Central memory CD4-positive, alpha-beta T cell (primary cell): Measurements from ENCODE around the gene SFXN5.
"Not testable (repeated sequence)": the region's sequence is repeated elsewhere in the genome, so short reads cannot be mapped to it uniquely, and the experiment has no call there.

Experiments
- DNase-seq: peaks from one replicate; pipeline ENCODE4 v3.0.0; 2022
- total RNA-seq, 3 experiments: gene quantifications; one replicate each; lab custom pipeline; 2026; lab: John Stamatoyannopoulos, UW

The SFXN5 gene, protein sequence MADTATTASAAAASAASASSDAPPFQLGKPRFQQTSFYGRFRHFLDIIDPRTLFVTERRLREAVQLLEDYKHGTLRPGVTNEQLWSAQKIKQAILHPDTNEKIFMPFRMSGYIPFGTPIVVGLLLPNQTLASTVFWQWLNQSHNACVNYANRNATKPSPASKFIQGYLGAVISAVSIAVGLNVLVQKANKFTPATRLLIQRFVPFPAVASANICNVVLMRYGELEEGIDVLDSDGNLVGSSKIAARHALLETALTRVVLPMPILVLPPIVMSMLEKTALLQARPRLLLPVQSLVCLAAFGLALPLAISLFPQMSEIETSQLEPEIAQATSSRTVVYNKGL
- total RNA-seq: 6.0 to 6.2 (median 6.0) reads per million in 3 experiments

DNA sequence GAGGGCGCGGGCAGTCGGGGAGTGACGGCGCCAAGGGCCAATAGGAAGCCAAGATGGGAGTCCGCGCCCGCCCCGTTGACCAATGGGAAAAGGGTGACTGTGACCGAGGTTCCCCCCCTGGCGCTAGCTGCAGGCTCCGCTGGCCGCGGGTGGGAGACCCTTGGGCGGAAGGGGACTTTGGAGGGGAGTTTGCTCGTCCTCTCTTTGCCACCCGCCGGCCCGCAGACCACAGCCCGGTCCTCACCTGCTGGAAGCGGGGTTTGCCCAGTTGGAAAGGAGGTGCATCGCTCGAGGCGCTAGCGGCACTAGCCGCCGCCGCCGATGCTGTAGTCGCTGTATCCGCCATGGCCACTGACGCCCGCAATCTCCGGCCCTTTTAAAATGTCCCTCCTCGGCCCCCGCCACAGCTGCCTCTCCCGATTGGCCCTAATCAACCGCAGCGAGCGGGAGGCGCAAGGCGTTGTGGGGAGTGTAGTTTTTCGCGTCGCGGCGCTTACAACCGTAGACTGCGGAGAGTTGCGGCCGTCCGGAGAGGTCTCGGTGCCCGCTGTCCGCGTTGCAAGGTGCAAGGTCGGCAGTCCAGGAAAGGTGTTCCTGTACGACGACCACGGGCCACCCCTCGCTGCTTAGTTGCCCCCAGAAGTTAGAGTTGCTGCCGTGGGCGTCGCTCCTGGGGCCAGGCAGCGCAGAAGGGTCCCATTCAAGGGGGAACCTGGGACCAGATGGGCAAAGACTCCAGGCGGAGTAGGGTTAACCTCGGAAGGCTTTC, at the start of gene SFXN5:
Gene SFXN5 (minus strand): TSS at position 353 of the 769 bp plus-strand sequence. CDS start 7 bp downstream, at position 346.
- DNase-seq: peak; percentile 89

DNA sequence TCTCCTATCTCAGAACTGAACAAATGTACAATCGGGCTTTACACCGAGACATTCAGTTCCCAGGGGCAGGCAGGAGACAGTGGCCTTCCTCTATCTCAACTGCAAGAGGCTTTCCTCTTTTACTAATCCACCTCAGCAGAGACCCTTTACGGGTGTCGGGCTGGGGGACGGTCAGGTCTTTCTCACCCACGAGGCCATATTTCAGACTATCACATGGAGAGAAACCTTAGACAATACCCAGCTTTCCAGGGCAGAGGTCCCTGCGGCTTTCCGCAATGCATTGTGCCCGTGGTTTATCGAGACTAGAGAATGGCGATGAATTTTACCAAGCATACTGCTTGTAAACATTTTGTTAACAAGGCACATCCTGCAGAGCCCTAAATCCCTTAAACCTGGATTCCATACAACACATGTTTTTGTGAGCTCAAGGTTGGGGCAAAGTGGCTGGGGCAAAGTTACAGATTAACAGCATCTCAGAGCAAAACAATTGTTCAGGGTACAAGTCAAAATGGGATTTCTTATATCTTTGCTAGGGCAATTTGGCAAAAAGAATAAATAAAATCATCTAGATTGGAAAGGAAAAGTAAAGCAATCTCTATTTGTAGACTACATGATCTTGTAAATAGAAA, 48.2 kb upstream of the SFXN5 start:
- not testable (repeated sequence) for DNase-seq

DNA sequence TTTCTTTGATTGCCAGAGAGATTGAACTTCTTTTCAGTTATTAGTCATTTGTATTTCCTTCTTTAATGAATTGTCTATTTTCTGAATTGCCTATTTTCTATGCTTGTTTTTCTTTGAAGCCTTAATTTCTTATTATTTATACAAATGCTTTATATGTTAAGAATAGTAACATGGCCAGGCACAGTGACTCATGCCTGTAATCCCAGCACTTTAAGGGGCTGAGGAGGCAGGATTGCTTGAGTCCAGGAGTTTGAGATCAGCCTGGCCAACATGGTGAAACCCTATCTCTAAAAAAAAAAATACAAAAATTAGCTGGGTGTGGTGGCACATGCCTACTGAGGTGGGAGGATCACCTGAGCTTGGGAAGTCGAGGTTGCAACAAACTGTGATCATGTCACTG, 45.9 kb upstream of the SFXN5 start:
- DNase-seq: no peak

DNA sequence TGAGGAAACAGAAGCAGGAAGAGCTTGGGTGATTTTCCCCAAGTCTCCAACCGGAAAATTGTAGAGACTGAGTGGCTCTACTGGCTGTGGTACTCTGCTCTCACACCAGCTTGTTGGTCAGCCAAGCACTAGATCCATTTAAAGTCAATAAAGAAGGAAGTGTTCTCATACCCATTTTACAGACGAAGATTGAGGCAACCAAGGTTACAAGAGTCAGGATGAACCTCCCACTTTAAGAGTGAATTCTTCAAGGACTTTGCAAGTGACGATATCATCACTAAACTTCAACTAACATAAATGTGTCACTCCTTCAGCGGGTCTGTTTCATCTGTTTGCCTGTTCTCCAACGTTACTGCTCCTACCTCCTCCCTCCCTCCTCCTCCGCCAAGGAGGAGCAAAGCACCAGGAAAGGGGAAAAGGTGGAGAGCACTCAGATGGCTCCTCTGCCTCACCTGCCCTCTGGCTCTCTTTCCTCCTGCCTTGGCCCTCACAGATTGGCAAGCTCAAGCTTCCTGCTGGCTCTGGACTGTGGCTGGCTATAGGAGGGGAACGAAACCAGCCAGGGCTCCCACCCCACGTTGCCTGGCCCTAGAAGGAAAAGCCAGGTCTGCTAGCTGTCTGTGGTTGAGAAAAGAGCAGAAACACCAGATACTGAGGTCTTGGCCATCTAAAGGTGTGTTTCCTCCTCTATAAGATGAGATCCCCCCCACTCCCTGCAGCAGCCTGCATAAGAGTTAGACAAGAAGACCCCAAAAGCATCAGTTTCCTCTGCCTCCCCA, 44.9 kb upstream of the SFXN5 start:
- no peak for DNase-seq

DNA sequence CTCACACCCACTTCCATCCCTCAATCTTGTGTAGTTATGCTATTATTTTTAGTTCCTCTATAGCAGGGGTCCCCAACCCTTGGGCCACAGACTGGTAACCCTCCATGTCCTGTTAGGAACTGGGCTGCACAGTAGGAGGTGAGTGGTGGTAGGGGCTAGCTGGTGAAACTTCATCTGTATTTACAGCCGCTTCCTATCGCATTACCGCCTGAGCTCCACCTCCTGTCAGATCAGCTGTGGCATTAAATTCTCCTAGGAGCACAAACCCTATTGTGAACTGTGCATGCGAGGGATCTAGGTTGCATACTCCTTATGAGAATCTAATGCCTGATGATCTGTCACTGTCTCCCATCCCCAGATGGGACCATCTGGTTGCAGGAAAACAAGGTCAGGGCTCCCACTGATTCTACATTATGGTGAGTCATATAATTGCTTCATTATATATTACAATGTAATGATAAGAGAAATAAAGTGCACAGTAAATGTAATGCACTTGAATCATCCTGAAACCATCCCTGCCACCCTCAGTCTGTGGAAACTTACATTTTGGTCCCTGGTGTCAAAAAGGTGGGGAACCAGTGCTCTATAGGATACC, 42.9 kb upstream of the SFXN5 start:
- no peak for DNase-seq

DNA sequence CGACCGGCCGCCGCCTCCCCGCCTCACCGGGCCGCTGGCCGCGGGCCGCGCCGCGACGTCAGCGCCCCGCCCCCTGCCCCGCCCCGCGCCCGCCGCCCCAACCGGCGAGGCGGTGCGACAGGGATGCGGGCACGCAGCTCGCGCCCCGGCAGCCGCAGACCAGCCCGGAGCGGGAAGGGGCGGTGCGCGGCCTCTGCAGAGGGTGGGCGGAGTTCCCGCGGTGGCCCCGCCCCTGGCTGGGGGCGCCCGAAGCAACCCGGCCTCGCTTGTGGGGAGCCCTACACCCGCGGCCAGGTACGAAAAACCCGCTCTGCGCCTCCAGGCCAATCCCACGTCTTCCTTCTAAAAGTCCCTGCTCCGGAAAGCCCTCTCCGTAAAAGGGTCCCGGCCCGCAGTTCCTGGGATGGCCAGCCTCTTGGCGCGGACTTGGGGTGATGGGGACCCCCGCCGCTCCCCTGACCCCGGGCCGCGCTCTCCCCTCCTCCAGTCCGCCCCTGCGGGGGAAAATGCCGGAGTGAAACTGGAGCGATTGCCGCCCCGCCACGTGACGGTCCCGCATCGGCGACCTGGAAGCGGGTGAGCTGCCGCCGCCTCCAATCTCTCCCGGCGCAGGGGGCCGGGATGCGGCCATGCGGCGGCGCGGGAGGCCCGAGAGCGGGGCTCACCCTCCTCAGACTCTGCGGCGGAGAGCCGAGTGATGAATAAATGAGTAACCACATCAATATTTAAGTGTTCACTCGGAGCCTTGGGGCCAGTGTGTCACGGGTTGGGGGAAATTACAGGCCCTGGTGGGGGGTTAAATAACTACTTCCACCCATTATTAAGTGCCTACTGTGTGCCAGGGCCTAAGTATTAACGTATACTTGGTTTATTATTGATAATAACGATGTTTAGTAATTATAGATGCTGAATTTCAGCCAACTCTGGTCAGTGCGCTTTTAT, 41.7 kb upstream of the SFXN5 start, which contains the start of gene RAB11FIP5:
Gene RAB11FIP5 (minus strand): TSS at position 36 of the 942 bp plus-strand sequence. CDS start 171 bp downstream, outside the sequence.
- peak; percentile 82 for DNase-seq

DNA sequence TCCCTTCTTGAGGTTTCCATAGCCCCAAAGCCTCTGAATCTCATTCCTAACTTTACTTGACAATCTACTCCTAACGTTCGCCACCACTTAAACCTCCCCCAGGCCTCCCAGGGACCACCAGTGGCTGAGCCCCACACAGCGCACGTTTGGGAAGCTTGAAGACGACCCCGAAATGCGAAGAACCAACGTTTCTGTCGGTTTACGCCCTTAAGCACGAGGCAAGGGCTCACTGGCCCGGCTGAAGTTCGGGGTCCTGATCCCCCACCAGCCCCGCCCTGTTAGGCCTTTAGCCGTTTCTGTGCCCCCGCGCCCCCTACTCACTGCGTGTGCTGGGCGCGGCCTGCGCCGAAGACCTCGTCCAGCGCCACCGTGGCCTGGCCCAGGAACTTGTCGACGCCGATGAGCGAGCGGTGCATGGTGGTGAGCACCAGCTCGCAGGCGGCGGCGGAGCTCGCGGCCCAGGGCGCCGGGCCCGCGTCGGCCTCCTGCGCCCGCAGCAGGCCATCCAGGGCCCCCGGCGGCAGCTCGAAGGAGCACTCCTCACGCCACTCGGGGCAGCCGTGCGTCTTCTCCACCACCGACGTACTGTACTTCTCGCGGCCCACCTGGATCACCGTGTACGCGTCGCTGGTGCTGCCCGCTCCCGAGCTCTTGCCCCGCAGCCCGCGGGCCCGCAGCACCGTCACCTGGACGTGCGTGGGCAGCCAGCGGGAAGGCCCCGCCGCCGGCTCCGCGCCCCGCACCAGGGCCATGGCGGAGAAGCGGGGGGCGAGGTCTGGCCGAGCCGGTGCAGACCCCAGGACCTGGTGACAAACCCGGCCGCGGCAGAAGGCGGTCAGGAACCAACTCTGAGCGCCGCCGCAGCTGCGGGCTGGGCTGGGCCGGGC, 40.8 kb upstream of the SFXN5 start:
- no peak for DNase-seq

DNA sequence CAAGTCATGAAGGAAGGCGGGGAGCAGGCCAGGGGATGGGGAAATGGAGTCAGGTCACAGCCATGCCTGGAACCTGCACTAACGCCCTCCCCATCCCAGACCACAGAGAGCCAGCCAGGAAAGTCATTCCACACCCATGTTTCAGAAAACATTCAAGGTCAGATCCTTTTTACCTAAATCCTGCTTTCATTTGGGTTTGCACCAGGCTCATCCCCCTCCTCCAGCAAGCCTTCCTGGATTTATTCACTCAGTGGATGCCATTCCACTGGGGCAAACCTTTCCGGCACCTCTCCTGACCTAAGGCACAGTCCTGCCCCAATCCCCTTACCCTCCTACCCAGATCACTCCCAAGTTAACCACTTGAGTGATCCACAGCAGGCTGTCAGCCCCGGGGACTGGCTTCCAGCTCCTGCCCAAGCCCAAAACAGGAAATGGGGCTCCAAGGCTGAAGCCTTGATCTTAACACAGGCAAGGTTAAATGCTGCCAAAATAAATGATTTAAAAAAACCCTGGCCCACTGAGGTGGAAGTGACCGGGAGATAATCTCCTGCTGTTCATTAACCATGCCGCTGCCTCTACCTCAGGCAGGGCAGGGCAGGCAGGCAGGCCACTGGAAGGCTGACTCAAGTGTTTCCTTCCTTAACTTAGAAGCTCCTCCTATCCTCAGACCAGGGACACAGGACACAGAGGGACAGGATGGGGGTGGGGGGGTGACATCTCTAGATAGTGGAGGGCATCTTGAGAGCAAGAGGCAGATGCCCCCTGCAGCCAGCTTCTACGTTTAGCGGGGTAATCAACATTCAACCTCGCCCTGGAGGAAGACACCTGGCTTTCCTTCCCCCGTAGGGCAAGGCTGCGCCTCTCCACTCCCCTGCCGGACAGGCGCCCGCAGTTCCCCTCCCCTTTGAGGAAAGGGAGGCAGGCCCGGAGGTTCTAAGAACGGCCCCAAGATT, 39.8 kb upstream of the SFXN5 start:
- DNase-seq: no peak

DNA sequence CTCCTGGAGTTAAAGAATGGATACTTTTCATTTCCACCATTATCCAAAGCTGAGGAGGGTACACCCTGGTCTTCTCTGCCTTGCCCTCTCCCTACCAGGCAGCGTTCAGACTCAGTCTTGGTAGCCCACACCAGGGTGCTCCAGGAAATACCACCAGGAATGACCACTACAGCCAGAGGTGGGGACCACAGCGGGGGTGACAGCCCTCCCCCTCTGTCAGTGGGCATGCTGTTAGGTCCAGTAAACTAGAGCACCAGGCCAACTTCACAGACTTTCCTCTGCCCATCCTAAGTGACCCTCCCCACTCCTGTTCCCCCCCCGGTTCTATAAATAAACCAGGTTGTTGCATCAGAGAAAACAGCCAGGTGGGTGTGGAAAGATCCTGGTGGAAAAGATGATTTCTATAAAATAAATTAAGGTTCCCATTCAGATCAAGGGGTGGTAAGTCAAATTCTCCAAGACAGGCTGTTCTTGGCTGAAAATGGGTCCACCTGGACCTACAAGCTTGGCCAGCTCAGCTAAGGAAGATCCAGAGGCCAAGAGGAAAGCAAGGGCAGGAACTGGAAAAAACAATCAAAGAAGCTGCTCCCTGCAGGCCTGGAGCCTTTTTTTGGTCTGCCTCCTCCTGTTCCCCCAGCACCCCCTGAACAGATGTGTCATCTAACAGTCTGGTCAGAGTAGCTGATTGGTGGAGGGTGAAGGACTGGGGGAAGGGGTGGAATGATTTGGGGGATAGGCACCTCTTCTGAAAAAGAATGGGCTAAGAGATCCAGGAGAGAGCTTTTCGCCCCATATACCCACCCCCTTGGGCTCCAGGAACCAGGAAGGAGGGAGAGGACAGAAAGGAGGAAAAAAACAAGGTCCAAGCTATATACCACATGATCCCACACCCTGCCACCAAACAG, 38.9 kb upstream of the SFXN5 start:
- no peak for DNase-seq

DNA sequence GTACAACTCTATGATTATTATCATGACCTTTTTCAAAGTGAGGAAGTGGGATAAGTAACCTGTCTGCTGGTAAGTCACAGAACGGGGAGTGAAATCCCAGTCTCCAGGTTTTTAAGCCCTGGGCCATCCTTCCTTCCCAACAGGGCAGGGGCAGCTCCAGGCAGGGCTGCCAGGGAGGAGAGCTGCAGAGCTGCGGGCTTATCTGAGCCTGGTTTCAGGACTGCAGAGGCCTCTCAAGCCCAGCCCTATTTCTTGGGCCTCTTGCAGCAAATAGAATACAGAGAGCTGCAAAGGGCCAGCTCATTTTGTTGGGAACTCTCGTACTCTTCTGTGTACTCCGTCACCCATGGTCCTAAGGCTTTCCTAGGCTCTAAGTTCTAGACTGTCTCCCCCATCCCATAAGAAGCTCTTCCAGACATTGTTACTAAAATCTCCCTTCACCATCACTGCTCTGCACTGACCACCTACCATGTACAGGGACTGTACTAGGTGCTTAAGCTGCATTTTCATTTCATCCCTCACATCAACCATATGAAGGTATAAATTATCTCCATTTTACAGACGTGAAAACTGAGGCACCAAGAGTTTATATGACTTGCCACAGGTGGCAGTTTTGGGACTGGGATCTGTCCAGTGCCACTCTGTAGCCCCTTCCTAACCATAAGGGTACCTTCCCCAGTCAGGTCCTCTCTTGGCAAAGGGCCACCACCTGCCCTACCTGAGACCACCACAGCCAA, 38.1 kb upstream of the SFXN5 start:
- no peak for DNase-seq

DNA sequence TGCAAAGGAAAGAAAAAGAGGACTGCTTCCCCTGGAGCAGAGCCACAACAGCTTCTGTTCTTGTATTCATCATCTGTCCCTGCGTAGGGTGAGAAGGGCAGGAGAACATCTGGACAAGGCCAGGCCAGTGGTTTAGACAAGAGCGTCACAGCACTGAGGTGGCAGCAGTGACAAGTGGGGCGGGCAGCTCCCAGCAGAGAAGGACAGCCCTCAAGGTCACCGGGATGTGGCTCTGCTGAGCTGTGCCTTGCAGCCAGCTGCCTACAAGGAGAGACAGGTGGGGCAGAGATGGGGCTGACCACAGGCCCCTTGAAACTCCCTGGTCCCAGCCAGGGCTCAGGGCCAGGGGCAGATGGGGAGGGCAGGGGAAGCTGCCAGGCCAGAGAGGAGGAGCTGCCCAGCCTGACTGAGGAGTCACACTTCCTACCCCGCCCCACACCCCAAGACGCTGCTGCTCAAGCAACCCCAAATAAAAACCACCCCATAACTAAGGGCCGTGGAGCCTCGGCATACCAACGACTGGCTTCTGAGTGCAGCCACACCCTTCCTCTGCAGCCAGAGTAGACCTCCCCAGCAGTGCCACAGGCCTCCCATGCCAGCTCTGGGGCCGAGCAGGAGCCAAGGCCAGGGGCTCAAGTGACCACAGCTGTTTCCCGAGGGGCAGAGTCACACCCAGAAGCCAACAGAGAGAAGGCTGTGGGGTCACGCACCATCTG, 35.9 kb upstream of the SFXN5 start:
- no peak for DNase-seq

DNA sequence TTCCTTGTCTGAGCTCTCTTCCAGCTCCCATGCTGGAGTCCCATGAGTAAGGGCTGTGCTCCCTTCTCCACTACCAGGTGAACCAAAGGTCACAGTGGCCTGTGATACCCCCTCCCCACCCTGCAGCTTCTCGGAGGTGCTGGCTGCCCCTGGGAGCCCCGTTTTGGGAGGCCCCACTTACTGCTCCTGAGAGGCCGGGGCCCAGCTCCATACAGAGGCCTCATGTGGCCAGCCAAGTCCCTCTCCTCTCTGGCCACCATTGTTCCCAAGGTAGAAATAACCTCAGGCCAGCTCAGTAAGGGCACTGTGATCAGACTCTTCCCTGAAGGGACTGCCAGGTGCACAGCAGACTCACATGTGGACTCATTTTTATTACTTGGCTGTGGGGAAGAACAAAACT, 35.3 kb upstream of the SFXN5 start:
- no peak for DNase-seq

DNA sequence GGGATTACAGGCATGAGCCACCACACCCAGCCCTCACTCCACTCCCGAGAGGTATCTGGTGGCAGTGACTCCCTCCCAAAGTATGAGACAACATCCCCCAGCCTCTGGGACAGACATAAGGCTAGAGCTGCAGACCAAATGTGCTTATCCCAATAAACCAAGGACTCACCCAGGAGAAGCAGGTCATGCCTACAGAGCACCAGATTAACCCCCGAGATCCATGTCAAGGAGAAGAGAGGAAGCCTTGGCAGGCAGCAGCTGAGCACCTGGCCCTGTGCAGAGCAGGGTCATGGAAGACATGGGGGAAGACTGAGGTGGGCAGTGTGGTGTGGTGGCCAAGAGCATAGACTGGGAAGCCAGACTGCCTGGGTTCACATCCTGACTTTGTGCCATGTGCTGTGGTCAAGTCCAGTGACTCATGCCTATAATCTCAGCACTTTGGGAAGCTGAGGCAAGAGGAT, 34.0 kb upstream of the SFXN5 start:
- no peak for DNase-seq

DNA sequence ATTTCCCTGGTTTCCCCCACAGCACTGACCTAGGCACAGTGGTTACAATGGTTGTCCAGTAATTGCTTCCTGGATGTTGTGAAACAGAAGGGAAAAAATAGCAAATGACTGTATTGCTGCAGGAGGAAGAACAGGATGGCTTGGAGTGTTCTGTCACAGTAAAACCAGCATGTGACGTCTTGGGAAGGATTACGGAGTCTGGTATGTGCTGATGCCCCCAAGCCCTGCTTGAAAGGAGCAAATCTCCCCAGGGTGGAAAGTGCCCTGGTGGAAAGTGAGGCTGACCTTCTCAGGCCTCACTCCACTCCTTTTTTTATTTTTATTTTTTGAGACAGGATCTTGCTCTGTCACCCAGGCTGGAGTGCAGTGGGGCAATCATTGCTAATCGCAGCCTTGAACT, 33.4 kb upstream of the SFXN5 start:
- no peak for DNase-seq

DNA sequence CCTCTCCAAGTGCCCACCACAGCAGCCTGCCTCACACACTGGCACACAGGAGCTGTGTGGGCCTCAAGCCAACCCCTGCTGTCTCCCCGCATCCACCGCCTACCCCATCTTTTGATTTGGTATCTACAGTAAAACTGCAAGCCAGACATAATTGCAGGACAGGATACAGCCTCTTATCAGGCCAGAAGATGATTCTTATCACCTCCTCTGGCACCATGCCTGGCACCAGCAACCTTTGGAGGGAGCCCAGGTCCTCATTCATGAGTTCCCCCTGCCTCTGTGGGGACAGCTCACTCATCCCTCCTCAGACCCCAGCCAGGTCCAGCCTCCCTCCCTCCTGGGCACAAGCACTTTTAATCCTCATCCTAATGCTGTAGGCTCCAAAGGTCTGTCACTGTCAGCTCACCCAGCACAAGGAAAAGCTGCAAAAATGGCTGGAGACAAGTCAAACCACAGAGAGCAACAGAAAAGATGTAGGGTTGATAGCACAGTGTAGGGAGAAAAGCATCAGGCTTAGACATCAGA, 31.6 kb upstream of the SFXN5 start:
- no peak for DNase-seq
